Amygdala (tissue), 56 donors: Measurements from ENCODE around the gene ITPK1.
A peak's percentile ranks its signal among the peaks of the same experiment; 100 is the strongest.

Experiments used
- DNase-seq, 56 donors: peaks; one replicate each; lab custom pipeline; 2025; lab: John Stamatoyannopoulos, UW

ITPK1 gene

DNA sequence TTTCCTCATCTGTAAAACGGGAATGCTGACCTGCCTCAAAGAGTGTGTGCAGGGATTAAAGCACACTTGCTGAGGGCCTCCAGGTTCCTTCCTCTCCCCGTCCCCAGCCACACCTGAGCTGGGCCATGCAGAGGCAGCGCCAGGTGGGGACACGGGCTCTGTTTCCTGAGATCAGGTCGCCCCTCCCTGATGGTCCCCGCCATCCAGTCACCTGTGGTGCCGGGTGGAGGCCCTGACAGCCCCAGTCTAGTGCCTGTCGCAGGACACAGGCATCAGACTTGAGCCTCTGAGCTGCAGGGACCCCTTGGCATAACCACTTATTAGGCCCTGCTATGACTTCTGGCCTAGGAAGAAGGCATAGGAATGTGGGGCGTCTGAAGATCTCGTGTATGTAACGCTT is 180.3 kb downstream of the ITPK1 start:
- no peak for DNase-seq

DNA sequence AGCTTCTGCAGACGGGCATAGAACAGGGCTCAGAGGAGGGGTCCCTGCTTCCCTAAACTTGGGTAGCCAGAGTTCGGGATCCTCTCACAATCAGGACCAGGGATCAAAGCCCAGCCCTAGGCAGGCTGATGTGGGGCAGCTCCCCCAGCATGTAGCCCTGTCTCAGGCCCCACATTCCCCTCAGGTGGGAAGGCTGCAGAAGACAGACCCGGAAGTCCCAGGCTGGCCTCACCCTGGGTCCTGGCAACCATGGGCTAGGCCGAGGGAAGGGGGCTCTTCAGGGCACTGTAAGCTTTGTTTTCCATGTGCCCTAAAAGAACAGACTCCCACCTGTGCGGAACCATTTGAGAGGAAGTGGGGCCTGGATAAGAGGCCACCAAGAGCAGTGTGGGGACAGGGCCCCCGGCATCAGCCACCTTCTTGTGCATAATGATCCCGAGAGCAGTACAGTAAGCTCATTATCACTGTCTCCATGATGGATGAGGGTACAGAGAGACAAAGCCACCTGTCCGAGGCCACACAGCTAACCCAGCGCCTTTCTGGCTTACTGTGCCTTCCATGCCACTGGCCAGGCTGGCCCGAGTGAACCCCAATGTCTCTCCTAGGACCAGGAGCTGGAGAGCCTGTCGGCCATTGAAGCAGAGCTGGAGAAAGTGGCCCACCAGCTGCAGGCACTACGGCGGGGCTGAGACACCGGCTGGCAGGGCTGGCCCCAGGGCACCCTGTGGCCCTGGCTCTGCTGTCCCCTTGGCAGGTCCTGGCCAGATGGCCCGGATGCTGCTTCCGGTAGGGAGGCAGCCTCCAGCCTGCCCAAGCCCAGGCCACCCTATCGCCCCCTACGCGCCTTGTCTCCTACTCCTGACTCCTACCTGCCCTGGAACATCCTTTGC is 181.3 kb downstream of the ITPK1 start:
- no peak for DNase-seq

DNA sequence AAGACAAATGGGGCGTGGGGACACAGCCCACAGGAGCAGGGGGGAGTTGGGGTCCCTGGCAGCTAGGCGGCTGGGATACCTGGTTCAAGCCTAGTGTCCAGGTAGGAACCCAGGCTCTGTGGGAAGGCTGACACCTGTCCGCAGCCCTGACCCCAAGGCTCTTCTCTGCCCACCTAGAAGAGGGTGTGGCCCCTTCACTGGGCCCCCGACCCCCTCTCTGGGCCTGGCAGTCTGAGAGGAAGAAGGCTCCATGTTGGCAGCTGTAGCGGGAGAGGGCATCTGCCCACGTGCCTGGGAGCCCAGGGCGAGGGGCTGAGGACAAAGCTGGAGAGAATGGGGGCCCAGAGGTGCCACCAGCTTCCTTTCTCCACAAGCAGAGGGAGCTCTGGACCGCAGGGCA is 182.2 kb downstream of the ITPK1 start:
- DNase-seq = no peak

- no peak for DNase-seq
Measured at GRCh38 chr14:92932448-92933395, 183.0 kb downstream of the ITPK1 start.

GRCh38 chr14:92931681-92932447 is 183.9 kb downstream of the ITPK1 start:
- no peak for DNase-seq

- no peak for DNase-seq
Measured at GRCh38 chr14:92930737-92931602, 184.8 kb downstream of the ITPK1 start.

DNA sequence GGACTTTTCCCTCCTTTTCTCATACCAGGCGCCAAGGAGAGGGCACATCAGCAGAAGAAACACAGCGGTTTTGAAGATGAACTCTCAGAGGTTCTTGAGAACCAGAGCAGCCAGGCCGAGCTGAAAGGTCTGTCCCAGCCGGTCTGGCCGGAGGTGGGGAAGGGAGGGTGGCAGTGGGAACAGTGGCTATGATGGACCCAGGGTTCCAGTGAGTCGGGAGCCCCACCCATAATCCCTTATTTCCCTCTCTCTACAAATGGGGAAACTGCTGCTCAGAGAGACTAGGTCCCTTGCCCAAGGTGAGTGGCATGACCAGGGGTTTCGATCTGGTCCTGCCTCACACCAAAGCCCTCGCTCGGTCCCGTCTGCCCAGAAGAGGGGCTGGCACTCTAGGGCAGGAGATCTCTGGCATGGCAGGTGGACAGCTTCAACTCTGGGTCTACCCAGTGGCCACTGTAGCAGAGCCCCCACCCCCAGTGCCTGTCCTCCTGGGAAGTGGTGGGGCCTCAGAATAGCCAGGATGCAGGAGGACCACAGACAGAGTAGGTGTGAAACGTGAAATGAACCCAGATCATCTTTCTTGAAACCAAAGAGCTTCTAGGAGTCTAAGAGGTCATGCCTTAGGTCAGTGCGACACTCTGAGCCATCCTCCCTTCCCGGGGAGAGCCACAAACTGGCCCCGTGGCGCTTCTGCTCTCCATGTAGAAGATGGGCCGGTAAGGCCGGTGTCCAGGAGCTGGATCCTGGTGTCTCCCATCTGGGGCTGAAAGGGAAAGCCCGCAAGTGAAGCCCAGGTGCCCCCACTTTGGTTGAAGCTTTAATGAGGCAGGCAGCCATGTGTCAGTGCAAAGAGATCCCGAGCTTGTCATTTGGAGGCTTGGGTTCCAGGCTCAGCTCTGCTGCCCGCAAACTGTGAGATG is 185.8 kb downstream of the ITPK1 start:
- DNase-seq = no peak

DNA sequence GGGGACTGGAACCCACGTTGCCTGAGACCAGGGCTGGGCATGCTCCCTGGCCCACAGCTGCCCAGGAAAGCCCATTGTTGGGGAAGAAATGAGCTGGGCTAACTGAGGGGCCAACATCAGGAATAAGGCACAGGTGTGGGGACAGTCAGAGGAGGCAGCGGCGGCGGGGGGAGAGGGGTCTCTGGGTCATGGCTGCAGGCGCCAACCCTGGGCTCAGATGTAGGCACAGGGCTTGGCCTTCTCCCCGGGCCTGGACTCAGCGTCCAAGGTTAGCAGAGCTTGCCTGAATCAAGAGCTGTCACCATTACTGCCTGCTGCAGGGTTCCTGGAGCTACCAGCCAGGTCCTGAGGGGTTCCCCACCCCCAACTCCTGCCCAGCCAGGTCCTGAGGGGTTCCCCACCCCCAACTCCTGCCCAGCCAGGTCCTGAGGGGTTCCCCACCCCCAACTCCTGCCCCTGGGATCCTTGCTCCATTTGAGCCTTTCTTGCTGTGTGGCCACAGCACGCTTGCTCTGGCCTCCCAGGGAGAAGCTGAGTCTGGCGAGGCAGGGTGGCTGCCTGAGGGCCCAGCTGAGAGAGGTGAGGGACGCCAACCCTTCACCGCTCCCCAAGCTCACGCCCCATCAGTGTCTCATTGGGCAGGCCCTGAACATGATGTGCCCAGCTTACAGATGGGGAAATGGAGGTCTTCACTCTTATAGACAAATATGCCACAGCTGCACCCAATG is 186.6 kb downstream of the ITPK1 start:
- no peak for DNase-seq

- peak in 1 of 56 donors; percentile 6 for DNase-seq
Measured at GRCh38 chr14:92928258-92928629, 187.5 kb downstream of the ITPK1 start.

DNA sequence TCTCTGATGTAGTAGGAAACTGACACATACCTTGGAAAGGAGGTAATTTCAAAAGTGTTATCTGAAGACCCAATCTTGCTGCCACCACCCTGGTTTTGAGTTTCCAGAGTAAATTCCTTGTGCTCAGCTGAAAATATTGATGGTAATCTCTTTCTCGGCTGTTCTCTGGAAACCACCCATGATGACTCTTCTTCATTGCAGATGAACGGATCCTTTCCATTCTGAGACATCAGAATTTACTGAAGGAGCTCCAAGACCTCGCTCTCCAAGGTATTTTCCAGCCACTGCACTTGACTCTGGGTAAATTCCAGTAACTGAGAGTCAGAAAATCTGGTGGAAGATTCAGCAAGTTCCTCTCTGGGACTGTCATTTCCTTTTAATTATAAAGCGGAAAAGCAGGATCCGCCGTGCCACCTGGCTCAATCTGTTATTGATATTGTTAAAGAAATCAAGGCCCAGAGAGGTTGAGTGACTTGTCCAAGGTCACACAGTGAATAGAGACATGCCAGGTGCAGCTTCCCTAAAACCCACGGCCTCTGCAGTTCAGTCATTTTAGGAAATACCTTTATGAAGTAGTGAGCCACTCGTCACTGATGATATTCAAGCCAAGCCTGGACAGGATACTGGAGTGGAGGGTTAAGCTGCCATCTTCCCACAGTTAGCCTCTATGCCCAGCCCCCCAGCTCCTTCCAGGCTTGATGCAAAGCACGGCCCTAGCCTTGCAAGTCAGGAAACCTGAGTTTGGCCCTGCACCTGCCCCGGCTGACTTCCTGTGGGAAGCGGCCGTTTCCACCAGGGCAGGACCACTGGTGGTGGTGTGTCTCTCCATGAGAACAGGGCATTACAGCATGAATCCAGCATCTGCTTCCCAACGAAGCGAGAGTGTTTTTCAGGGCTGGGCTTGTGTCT is 188.1 kb downstream of the ITPK1 start:
- DNase-seq = no peak

DNA sequence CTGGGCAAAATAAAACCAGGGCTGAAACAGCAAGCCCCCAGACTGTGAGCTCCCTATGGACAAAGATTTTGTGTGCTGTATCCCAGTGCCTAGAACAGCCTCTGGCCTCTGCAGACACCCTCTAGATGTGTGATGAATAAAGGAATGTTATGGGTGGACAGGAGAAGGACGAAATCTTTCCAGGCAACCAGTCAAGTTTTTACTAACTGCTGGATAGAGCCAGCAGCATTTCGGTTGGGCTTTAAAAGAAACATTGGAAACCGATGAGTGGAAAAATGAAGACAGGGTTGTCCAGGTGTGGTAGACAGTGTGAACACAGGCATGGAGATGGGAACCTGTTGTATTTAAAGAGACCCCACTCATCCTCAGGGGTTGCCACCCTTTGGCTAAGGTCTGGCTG is 188.8 kb downstream of the ITPK1 start:
- no peak for DNase-seq

DNA sequence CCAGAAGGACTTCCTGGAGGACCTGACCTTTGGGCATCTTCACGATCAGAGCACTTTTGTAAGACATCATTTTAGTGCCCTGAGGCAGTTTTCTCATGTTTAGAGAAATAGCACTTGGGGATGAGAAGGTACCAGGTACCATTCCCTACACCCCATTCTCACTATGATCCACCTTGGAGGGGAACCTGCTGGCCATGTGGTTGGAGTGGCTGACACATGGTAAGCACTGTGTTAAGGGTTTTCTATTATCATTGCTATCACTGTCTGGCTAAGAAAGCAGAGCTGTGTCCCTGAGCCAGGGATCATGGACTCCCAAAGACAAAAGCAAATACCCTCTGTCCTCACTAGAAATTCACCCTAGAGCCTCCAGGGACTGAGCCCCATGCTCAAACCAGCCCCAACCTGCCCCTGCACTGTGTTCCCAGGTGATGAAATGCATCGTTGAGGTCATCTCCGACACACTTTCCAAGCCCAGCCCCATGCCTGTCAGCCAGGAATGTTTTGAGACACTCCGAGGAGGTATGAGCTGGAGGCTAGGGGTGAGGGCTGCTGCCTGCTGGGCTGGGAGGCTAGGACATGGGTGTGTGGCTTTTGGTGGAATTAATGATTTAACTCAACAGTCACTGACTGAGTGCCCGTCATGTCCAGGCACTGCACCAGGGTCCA is 189.4 kb downstream of the ITPK1 start:
- no peak for DNase-seq

DNA sequence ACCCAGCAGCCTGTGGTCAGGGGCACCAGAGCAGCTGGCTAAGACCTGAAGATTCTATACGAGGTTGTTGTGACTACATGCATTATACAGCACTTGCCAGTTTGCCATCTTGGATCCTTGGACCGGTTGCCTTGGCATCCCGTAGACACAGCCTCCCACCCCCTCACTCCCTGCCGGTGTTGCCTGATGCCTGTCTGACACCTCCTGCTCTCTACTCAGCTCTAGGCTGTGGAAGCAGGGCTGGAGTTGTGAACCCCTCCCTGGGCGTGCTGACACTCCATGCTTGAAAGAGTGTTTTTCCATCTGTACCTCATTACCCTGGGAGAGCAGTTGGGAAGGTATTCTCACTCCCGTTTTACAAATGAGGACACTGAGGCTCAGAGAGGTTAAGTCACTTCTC is 190.3 kb downstream of the ITPK1 start:
- DNase-seq = peak in 13 of 56 donors; percentile 10 to 51 (median 26)

GRCh38 chr14:92924247-92924646 is 191.5 kb downstream of the ITPK1 start:
- no peak for DNase-seq

- DNase-seq = no peak
Measured at GRCh38 chr14:92923744-92924103, 192.0 kb downstream of the ITPK1 start.
